Epidermal melanocyte (primary cell): ENCODE results near the gene ZBBX.

Source experiments
- DNase-seq: peaks from one replicate; pipeline ENCODE4 v3.0.0; 2011; ENCODE audit warnings: low spot score; ENCODE audit not compliant: insufficient read length

ZBBX gene

GRCh38 chr3:167318306-167318705, 61.8 kb downstream of the ZBBX start:
- DNase-seq, result no peak

GRCh38 chr3:167306319-167306718, 73.8 kb downstream of the ZBBX start:
- no peak for DNase-seq

GRCh38 chr3:167305340-167305890, 74.7 kb downstream of the ZBBX start:
- DNase-seq, result no peak

GRCh38 chr3:167304077-167304476, 76.0 kb downstream of the ZBBX start:
- DNase-seq, result no peak

GRCh38 chr3:167302678-167303077, 77.4 kb downstream of the ZBBX start:
- DNase-seq, result no peak

GRCh38 chr3:167300207-167300606, 79.9 kb downstream of the ZBBX start:
- DNase-seq, result no peak

GRCh38 chr3:167289435-167289834, 90.7 kb downstream of the ZBBX start:
- DNase-seq, result no peak

GRCh38 chr3:167288737-167289136, 91.4 kb downstream of the ZBBX start:
- DNase-seq, result no peak

- DNase-seq, result no peak
These were observed 92.8 kb downstream of the ZBBX start for GRCh38 chr3:167287308-167287707.

- no peak for DNase-seq
These were observed 105.8 kb downstream of the ZBBX start for GRCh38 chr3:167274141-167274874.

GRCh38 chr3:167253037-167253436, 127.1 kb downstream of the ZBBX start:
- DNase-seq, result no peak

- no peak for DNase-seq
These were observed 128.4 kb downstream of the ZBBX start for GRCh38 chr3:167251678-167252077.

GRCh38 chr3:167246252-167246651, 133.8 kb downstream of the ZBBX start:
- no peak for DNase-seq

- DNase-seq, result no peak
These were observed 138.8 kb downstream of the ZBBX start for GRCh38 chr3:167241048-167241845.

- DNase-seq, result no peak
These were observed 152.0 kb downstream of the ZBBX start for GRCh38 chr3:167228135-167228534.

GRCh38 chr3:167225821-167226220, 154.3 kb downstream of the ZBBX start:
- DNase-seq, result no peak

GRCh38 chr3:167209011-167209410, 171.1 kb downstream of the ZBBX start:
- no peak for DNase-seq

- no peak for DNase-seq
These were observed 177.0 kb downstream of the ZBBX start for GRCh38 chr3:167203062-167203461.

GRCh38 chr3:167198949-167199600, 181.0 kb downstream of the ZBBX start:
- no peak for DNase-seq
